SK-N-SH (cell line): ENCODE results near the gene SLIT1. TPM values are rescaled to one million over a fixed set of nuclear protein-coding genes. Genes with fewer than 3 reads are reported as not detected.

Experiments used
- CTCF ChIA-PET: fragments of 300-600, 350-600 bp; formaldehyde crosslinking; extraction: SDS; loops from one replicate; lab custom pipeline; 2021; lab: Yijun Ruan, JAX
- POLR2A ChIA-PET: fragments of 350-600 bp; sonication (Branson Sonifier 250); formaldehyde crosslinking; extraction: SDS; loops from one replicate; lab custom pipeline; 2020; ENCODE audit warnings: antibody characterized with exemption, inconsistent platforms; lab: Yijun Ruan, JAX
- DNase-seq: peaks from one replicate; pipeline ENCODE4 v3.0.0; 2012
- H2AFZ ChIP-seq: fragments of 200-600 bp; sonication (generic); 2 replicates; pipeline ENCODE4 v1.8.1; 2016; ENCODE audit warnings: antibody characterized with exemption, mild to moderate bottlenecking, low read depth
- H3F3A ChIP-seq: fragments of 200-600 bp; sonication (generic); replicated peaks from 2 replicates; pipeline ENCODE3; 2016; ENCODE audit warnings: antibody characterized with exemption, mild to moderate bottlenecking; ENCODE audit not compliant: insufficient read depth
- H3K27ac ChIP-seq, 2 experiments: fragments of 200-500 bp in 1 of 2; fragments of 200-600 bp in 1 of 2; sonication (Bioruptor generic) in 1 of 2; sonication (generic), shearing (Covaris generic) in 1 of 2; 2 replicates each; pipeline versions ENCODE4 v1.5.1 to v1.6.1; 2014 to 2016; ENCODE audit warnings: low read depth in 2 of 2, inconsistent platforms in 1 of 2, low read length in 1 of 2, mild to moderate bottlenecking in 1 of 2, mixed read lengths in 1 of 2
- H3K27me3 ChIP-seq: fragments of 200-600 bp; sonication (generic), shearing (Covaris generic); 2 replicates; pipeline ENCODE4 v1.6.1; 2016; ENCODE audit warnings: mixed run types; ENCODE audit not compliant: insufficient read depth
- H3K36me3 ChIP-seq, 2 experiments: fragments of 200-500 bp in 1 of 2; fragments of 200-600 bp in 1 of 2; sonication (Bioruptor generic) in 1 of 2; sonication (generic) in 1 of 2; replicated peaks in 1 of 2; 2 replicates each; pipeline versions ENCODE3 to v1.5.1; 2014 to 2016; ENCODE audit warnings: low read length in 1 of 2, mild to moderate bottlenecking in 1 of 2; ENCODE audit not compliant: insufficient read depth in 2 of 2, control insufficient read depth in 1 of 2
- H3K4me1 ChIP-seq, 2 experiments: fragments of 200-500 bp in 1 of 2; fragments of 200-600 bp in 1 of 2; sonication (Bioruptor generic) in 1 of 2; sonication (generic), shearing (Covaris generic) in 1 of 2; 2 replicates each; pipeline versions ENCODE4 v1.5.1 to v1.6.1; 2014 to 2016; ENCODE audit warnings: low read depth in 1 of 2, low read length in 1 of 2, mixed run types in 1 of 2; ENCODE audit not compliant: insufficient read depth in 2 of 2, control insufficient read depth in 1 of 2
- H3K4me2 ChIP-seq: fragments of 200-600 bp; sonication (generic), shearing (Covaris generic); 2 replicates; pipeline ENCODE4 v1.6.1; 2017; ENCODE audit warnings: mixed run types
- H3K4me3 ChIP-seq, 2 experiments: fragments of 200-500 bp in 1 of 2; fragments of 200-600 bp in 1 of 2; sonication (Bioruptor generic) in 1 of 2; sonication (generic), shearing (Covaris generic) in 1 of 2; 2 replicates each; pipeline versions ENCODE4 v1.5.1 to v1.8.1; 2014 to 2016; ENCODE audit warnings: low read depth in 2 of 2, inconsistent platforms in 1 of 2, low read length in 1 of 2, mild to moderate bottlenecking in 1 of 2, mixed read lengths in 1 of 2, moderate library complexity in 1 of 2
- H3K79me2 ChIP-seq: fragments of 200-600 bp; sonication (generic); 2 replicates; pipeline ENCODE4 v1.8.1; 2017; ENCODE audit warnings: mild to moderate bottlenecking; ENCODE audit not compliant: insufficient read depth
- H3K9ac ChIP-seq: fragments of 200-600 bp; sonication (generic); 2 replicates; pipeline ENCODE4 v1.6.1; 2017; ENCODE audit warnings: mixed run types
- H3K9me2 ChIP-seq: fragments of 200-600 bp; sonication (generic); 2 replicates; pipeline ENCODE4 v1.6.1; 2017; ENCODE audit warnings: mixed run types
- H3K9me3 ChIP-seq: fragments of 200-600 bp; sonication (generic); 2 replicates; pipeline ENCODE4 v1.6.1; 2017; ENCODE audit warnings: mixed run types, mild to moderate bottlenecking, moderate library complexity
- H4K20me1 ChIP-seq: fragments of 200-600 bp; sonication (generic); 2 replicates; pipeline ENCODE4 v1.6.1; 2017; ENCODE audit warnings: mild to moderate bottlenecking, mixed run types; ENCODE audit not compliant: insufficient read depth
- CHD2 ChIP-seq: fragments of 150-350 bp; IDR thresholded peaks from 2 replicates; pipeline ENCODE4 v1.6.1; 2018; ENCODE audit warnings: low read length; ENCODE audit not compliant: partially characterized antibody
- EP300 ChIP-seq, 2 experiments: IDR thresholded peaks; 2 replicates each; pipeline versions ENCODE4 v1.4.0 to v1.6.1; 2012; ENCODE audit warnings: borderline replicate concordance in 1 of 2, low read depth in 1 of 2, low read length in 1 of 2
- FOXJ3 ChIP-seq: sonication (generic); formaldehyde crosslinking; IDR thresholded peaks from 2 replicates; pipeline ENCODE4 v1.5.1; 2020; ENCODE audit warnings: mild to moderate bottlenecking, missing genetic modification reagents
- GATA2 ChIP-seq: sonication (generic); formaldehyde crosslinking; IDR thresholded peaks from 2 replicates; pipeline ENCODE4 v1.5.0; 2020; ENCODE audit warnings: mild to moderate bottlenecking, missing genetic modification reagents
- IRF3 ChIP-seq: fragments of 150-350 bp; IDR thresholded peaks from 2 replicates; pipeline ENCODE4 v1.6.1; 2016; ENCODE audit warnings: mild to moderate bottlenecking, low read depth, low read length
- MXI1 ChIP-seq: IDR thresholded peaks from 2 replicates; pipeline ENCODE4 v1.6.1; 2012; ENCODE audit warnings: mild to moderate bottlenecking, low read depth, low read length, improper control_type of control experiment
- RAD21 ChIP-seq: IDR thresholded peaks from 2 replicates; pipeline ENCODE4 v1.6.1; 2012; ENCODE audit warnings: mild to moderate bottlenecking, low read length
- RCOR1 ChIP-seq: fragments of 150-350 bp; IDR thresholded peaks from 2 replicates; pipeline ENCODE4 v1.6.1; 2017; ENCODE audit warnings: antibody characterized with exemption, low read length
- SMC3 ChIP-seq: IDR thresholded peaks from 2 replicates; pipeline ENCODE4 v1.6.1; 2012; ENCODE audit warnings: low read depth, low read length, improper control_type of control experiment
- TCF12 ChIP-seq: IDR thresholded peaks from 2 replicates; pipeline ENCODE4 v1.4.0; 2012
- TEAD4 ChIP-seq: IDR thresholded peaks from 2 replicates; pipeline ENCODE4 v1.4.0; 2012; ENCODE audit warnings: mild to moderate bottlenecking, borderline replicate concordance; ENCODE audit not compliant: insufficient read depth
- USF2 ChIP-seq: fragments of 150-350 bp; IDR thresholded peaks from 2 replicates; pipeline ENCODE4 v1.6.1; 2017; ENCODE audit warnings: antibody characterized with exemption, low read length, low read depth, borderline replicate concordance
- WGBS: methylation state at CpG from one replicate; pipeline ENCODE4 v1.1.6; 2017; ENCODE audit warnings: low lambda C conversion rate; 5-methylcytosine and 5-hydroxymethylcytosine counted together
- polyA plus RNA-seq, 3 experiments: library from polyadenylated mRNA; depleted of rRNA; stranded (reverse); fragments of >200 nt; gene quantifications; 2 replicates each; pipeline ENCODE4 v1.2.3, GENCODE V29; 2012

The SLIT1 gene
- polyA plus RNA-seq, 1 of the 3 experiments (the other 2 are of a cell fraction), result 0.05 TPM

- Histone ChIP-seq H3K79me2 (no peaks in the 10 kb centered on the region), H3F3A (no peaks in the 10 kb centered on the region), H2AFZ (no peak overlapping the region), H3K36me3 (no peaks in the 10 kb centered on the region), H3K27me3 (peaks cover 46% of the 10 kb centered on the region; the same call in 1 of the 2 replicates), H3K4me3 (no peak overlapping the region), H3K4me2 (no peak overlapping the region)
- no peak for TF ChIP-seq USF2
- TF ChIP-seq, all 33 proteins: peak for 0
- WGBS, result 72% methylated on average over 4 of the region's 10 CpGs
- no peaks in the 10 kb centered on the region for H3K9me2 ChIP-seq
- H3K9ac ChIP-seq, result no peak overlapping the region
- peaks cover 0 to 78% of the 10 kb centered on the region in 2 experiments; a peak in 3 of 4 replicates for H3K4me1 ChIP-seq
- no peaks in the 10 kb centered on the region for H3K9me3 ChIP-seq
- ChIA-PET CTCF (interaction anchor here (0.7 to 27.2 kb wide), 10 partner anchors 16 to 144 kb away, joined by 3 to 460 read pairs (median 8); no protein-coding TSS in a partner anchor), POLR2A (interaction anchor here (1.5 kb wide), 1 partner anchor 41 kb away, joined by 4 read pairs; no protein-coding TSS in a partner anchor)
- DNase-seq, result peak; percentile 54
- H4K20me1 ChIP-seq, result no peaks in the 10 kb centered on the region
- peak overlapping the region in 1 of 2 experiments; percentile 97; a peak in 2 of 4 replicates for H3K27ac ChIP-seq
These were observed 4.8 kb downstream of the SLIT1 start for GRCh38 chr10:97180986-97181385.

GRCh38 chr10:97180363-97180755 lies 5.4 kb downstream of the SLIT1 start:
- peak; percentile 96 for TF ChIP-seq GATA2 (CRISPR knock-in tag)
- peak in 1 of 2 experiments; percentile 82; a peak in 2 of 4 replicates for TF ChIP-seq EP300 (IDR thresholded peaks at IDR 0.05; ENCODE audit: borderline replicate concordance in 1 of 2, low read depth in 1 of 2, low read length in 1 of 2)
- TF ChIP-seq USF2, result no peak
- TF ChIP-seq IRF3, result no peak
- TF ChIP-seq RAD21, result peak; percentile 27; the same call in 1 of the 2 replicates
- 0 out of 2 replicates have a peak, but pooled peaks have one; percentile 14 for TF ChIP-seq MXI1
- peak; percentile 93; the same call in 1 of the 2 replicates for TF ChIP-seq RCOR1
- peak; percentile 75; the same call in 1 of the 2 replicates for TF ChIP-seq FOXJ3 (CRISPR knock-in tag)
- TF ChIP-seq CHD2, result peak; percentile 74
- no peak for TF ChIP-seq TCF12
- no peak for TF ChIP-seq TEAD4
- TF ChIP-seq SMC3, result 0 out of 2 replicates have a peak, but pooled peaks have one; percentile 6
- TF ChIP-seq, all 33 proteins: peak for 8
- peak; percentile 84 for DNase-seq
- WGBS, result 34% methylated on average over 7 of the region's 8 CpGs
- Histone ChIP-seq H3K4me2 (peak overlapping the region; percentile 50), H3K9me2 (no peaks in the 10 kb centered on the region), H4K20me1 (no peaks in the 10 kb centered on the region), H3K9me3 (no peaks in the 10 kb centered on the region), H2AFZ (no peak overlapping the region), H3K4me1 (peaks cover 0 to 73% of the 10 kb centered on the region in 2 experiments; a peak in 3 of 4 replicates), H3F3A (no peaks in the 10 kb centered on the region), H3K27me3 (peaks cover 46% of the 10 kb centered on the region; the same call in 1 of the 2 replicates), H3K27ac (peak overlapping the region in 1 of 2 experiments; percentile 97; a peak in 2 of 4 replicates), H3K36me3 (no peaks in the 10 kb centered on the region), H3K9ac (no peak overlapping the region), H3K4me3 (peak overlapping the region in 1 of 2 experiments; percentile 17; a peak in 1 of 4 replicates), H3K79me2 (no peaks in the 10 kb centered on the region)
- ChIA-PET CTCF (interaction anchor here (0.7 to 27.2 kb wide), 18 partner anchors 16 to 144 kb away, joined by 3 to 460 read pairs (median 7); no protein-coding TSS in a partner anchor), POLR2A (interaction anchor here (1.5 kb wide), 1 partner anchor 40 kb away, joined by 4 read pairs; no protein-coding TSS in a partner anchor)
